Large intestine (tissue), 3 donors: ENCODE measurements around the gene AIG1. TPM values are rescaled to one million over a fixed set of nuclear protein-coding genes. Genes with fewer than 3 reads are reported as not detected.

Experiments used
- DNase-seq, 2 donors: peaks; one replicate each; pipeline versions ENCODE4 v3.0.0 to v3.0.0-alpha.2; 2013
- H3K27ac ChIP-seq: one replicate; pipeline ENCODE4 v1.5.1; 2013; ENCODE audit warnings: low read length
- H3K27me3 ChIP-seq: 2 replicates; pipeline ENCODE4 v1.6.1; 2013; ENCODE audit warnings: low read length; ENCODE audit not compliant: control insufficient read depth, insufficient read depth
- H3K36me3 ChIP-seq: 2 replicates; pipeline ENCODE4 v1.6.1; 2013; ENCODE audit warnings: low read length; ENCODE audit not compliant: control insufficient read depth, insufficient read depth
- H3K4me1 ChIP-seq: one replicate; pipeline ENCODE4 v1.6.1; 2013; ENCODE audit warnings: low read length; ENCODE audit not compliant: control insufficient read depth, insufficient read depth
- H3K4me3 ChIP-seq: one replicate; pipeline ENCODE4 v1.5.1; 2013; ENCODE audit warnings: low read length
- H3K9me3 ChIP-seq: one replicate; pipeline ENCODE4 v1.6.1; 2013; ENCODE audit warnings: mild to moderate bottlenecking, low read depth, low read length, moderate library complexity; ENCODE audit not compliant: control insufficient read depth
- WGBS: methylation state at CpG from one replicate; pipeline ENCODE4 v1.1.5; 2013; ENCODE audit warnings: low lambda C conversion rate; ENCODE audit not compliant: insufficient coverage; 5-methylcytosine and 5-hydroxymethylcytosine counted together
- polyA plus RNA-seq: library from polyadenylated mRNA; unstranded; fragments of 120-200 nt; gene quantifications from one replicate; pipeline ENCODE4 v1.2.1, GENCODE V29; 2013

AIG1 gene
- polyA plus RNA-seq, 1 donor, result 180 TPM

DNA sequence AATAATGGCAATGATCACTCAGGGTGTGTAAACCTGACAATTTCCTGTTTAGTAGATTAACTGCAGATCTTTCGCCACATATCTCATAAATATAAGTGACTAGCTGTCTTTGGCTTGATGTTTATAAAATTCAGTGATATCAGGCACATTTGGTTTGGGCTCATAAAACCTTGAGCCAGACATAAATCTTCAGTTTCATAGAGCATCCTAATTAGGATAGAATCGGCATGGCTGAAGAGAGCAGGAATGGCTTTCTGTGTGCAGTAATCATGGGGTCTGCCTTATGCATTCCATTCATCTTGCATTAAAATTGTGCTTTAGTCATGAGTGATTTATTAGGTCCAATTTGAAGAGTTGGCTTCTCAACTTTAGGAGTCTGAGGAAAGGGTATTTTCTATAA is 27.2 kb downstream of the AIG1 start:
- no peaks in the 10 kb centered on the region for H3K36me3 ChIP-seq
- H3K9me3 ChIP-seq, result no peaks in the 10 kb centered on the region
- no CpG with 5 or more reads among the region's 2 CpGs for WGBS
- H3K27me3 ChIP-seq, result no peaks in the 10 kb centered on the region
- no peak overlapping the region for H3K4me3 ChIP-seq
- no peaks in the 10 kb centered on the region for H3K4me1 ChIP-seq
- no peak overlapping the region for H3K27ac ChIP-seq
- no peak for DNase-seq

DNA sequence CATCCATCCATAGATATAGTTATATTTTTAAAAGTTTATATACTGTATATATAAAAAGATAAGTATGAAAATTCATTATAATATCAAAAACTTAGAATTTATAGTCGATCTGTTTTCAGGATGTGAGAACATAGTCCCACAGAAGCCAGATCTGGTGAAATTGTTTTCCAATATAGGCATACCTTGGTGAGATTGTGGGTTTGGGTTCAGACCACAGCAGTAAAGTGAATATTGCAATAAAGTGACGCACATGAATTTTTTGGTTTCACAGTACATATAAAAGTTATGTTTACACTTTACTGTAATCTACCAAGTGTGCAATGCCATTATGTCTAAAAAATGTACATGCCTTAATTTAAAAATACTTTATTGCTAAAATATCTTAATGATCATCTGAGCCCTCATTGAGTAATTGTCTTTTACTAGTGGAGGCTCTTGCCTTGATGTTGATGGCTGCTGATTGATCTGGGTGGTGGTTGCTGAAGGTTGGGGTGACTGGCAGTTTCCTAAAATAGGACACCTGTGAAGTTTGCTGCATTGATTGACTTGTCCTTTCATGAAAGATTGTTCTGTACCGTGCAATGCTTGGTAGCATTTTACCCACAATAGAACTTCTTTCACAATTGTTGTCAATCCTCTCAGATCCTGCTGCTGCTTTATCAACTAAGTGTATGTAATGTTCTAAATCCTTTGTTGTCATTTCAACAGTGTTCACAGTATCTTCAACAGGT is 29.8 kb downstream of the AIG1 start:
- no CpG with 5 or more reads among the region's 3 CpGs for WGBS
- no peaks in the 10 kb centered on the region for H3K9me3 ChIP-seq

DNA sequence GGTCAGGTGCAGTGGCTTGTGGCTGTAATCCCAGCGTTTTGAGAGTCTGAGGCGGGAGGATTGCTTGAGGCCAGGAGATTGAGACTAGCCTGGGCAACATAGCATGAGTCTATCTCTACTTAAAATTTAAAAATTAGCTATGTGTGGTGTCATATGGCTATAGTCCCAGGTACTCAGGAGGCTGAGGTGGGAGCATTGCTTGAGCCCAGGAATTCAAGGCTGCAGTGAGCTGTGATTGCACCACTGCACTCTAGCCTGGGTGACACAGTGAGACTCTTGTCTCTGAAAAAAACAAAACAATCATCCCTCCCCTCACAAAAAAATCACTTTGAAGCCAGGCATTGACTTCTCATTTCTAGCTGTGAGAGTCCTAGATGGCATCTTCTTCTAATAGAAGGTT is 32.1 kb downstream of the AIG1 start:
- H3K9me3 ChIP-seq, result no peaks in the 10 kb centered on the region
- peaks cover 3% of the 10 kb centered on the region for H3K4me1 ChIP-seq
- no peaks in the 10 kb centered on the region for H3K27me3 ChIP-seq
- no CpG with 5 or more reads among the region's 2 CpGs for WGBS
- no peak overlapping the region for H3K27ac ChIP-seq
- DNase-seq, result no peak
- H3K36me3 ChIP-seq, result no peaks in the 10 kb centered on the region
- no peak overlapping the region for H3K4me3 ChIP-seq

More for the DNA sequence above, 29.8 kb downstream of the AIG1 start:
- H3K4me3 ChIP-seq, result no peak overlapping the region
- H3K27ac ChIP-seq, result no peak overlapping the region
- H3K36me3 ChIP-seq, result no peaks in the 10 kb centered on the region
- no peaks in the 10 kb centered on the region for H3K4me1 ChIP-seq
- H3K27me3 ChIP-seq, result no peaks in the 10 kb centered on the region
- no peak for DNase-seq

DNA sequence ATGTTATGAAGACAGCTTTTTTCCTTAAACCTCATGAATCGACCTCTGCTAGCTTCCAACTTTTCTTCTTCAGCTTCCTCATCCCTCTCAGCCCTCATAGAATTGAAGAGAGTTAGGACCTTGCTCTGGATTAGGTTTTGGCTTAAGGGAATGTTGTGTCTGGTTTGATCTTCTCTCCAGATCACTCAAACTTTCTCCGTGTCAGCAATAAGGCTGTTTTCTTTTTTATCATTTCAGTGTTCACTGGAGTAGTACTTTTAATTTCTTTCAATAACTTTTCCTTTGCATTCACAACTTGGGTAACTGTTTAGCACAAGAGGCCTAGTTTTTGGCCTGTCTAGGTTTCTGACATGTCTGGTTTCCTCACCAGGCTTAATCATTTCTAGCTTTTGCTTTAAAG is 32.6 kb downstream of the AIG1 start:
- H3K27me3 ChIP-seq, result no peaks in the 10 kb centered on the region
- no peaks in the 10 kb centered on the region for H3K9me3 ChIP-seq
- 83% methylated on average over 1 of the region's 2 CpGs for WGBS
- peaks cover 3% of the 10 kb centered on the region for H3K4me1 ChIP-seq
- no peaks in the 10 kb centered on the region for H3K36me3 ChIP-seq
- no peak overlapping the region for H3K4me3 ChIP-seq
- no peak for DNase-seq
- no peak overlapping the region for H3K27ac ChIP-seq

DNA sequence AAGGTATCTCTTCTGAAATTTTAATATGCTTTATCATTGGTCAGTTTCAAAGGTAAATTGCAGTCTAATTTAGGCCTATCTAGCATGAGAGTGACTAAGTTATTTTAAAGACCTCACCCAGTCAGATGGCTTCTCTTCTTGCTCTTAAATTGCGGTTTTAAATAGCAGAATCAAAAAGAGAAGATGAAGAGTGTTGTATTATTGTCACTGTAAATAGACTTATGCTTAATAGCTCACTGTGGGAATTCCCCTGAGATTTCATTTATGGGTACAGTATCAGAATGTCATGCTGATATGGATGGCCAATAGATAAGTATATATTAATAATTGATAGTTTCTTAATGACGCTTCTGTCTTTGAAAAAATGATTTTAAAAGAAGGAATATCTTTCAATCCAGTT is 35.7 kb downstream of the AIG1 start:
- H3K27ac ChIP-seq, result no peak overlapping the region
- H3K9me3 ChIP-seq, result no peaks in the 10 kb centered on the region
- H3K4me1 ChIP-seq, result peaks cover 3% of the 10 kb centered on the region
- WGBS, result 34% methylated on average over 2 of the region's 2 CpGs
- no peak overlapping the region for H3K4me3 ChIP-seq
- DNase-seq, result no peak
- H3K27me3 ChIP-seq, result no peaks in the 10 kb centered on the region
- H3K36me3 ChIP-seq, result no peaks in the 10 kb centered on the region

DNA sequence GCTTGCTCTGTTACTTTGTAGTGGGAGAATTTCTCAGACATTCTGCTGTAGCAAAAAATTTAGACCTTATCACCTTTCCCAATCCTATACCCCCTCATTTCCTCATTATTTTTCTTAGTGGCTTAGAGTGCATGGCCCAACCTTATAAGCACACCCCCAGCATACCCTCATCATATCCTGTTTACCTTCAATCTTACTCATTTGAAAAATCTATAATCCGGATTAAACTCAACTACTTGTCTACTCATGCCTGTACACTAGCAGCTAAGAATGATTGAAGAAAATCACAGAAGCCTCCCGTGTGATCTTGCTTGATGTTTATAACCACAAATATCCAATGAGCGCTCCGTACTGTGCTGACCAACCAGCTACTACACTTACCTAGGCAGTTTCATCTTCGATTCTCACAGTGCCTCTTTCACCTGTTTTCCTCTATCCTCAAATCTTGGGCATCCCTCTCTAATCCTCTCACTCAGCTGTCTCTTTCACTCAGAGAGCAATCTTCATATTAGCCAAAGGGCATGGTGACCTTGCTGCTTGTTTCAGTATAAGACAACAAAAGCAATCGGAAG is 36.6 kb downstream of the AIG1 start:
- Histone ChIP-seq H3K9me3 (no peaks in the 10 kb centered on the region), H3K27me3 (no peaks in the 10 kb centered on the region), H3K4me1 (peaks cover 3% of the 10 kb centered on the region), H3K36me3 (no peaks in the 10 kb centered on the region), H3K4me3 (no peak overlapping the region), H3K27ac (peak overlapping the region; percentile 31)
- no peak for DNase-seq
- 100% methylated on average over 1 of the region's 6 CpGs for WGBS

DNA sequence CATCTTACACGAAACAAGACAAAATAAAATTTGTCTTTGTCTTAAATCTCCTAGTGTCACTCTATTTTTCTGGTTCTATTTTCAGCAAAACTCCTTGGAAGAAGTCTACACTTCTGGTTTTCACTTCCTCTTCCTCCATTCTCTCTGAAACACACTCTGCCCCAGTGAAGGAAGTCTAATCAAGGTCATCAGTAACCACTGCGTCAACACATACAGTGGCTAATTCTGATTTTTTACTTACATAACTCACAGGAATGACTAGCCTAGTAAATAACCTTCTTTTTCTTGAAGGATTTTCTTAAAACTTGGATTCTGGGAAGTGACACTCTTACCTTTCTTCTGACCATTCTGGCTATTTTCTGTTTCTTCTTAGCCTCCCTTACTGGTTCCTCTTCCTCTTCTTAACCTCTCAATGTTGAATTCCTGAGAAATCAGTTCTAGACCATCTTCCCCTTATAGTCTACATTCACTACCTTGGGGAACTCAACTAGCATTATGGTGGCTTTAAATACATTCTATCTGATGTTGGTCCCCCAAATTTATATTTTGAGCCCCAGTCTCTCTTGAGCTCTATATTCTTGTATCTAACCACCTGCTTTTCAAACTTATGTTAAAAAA is 37.5 kb downstream of the AIG1 start:
- H3K4me3 ChIP-seq, result no peak overlapping the region
- no peak for DNase-seq
- H3K9me3 ChIP-seq, result no peaks in the 10 kb centered on the region
- H3K27me3 ChIP-seq, result no peaks in the 10 kb centered on the region
- H3K4me1 ChIP-seq, result peaks cover 3% of the 10 kb centered on the region
- no peaks in the 10 kb centered on the region for H3K36me3 ChIP-seq
- peak overlapping the region; percentile 31 for H3K27ac ChIP-seq
- WGBS, result 100% methylated on average over 1 of the region's 2 CpGs

DNA sequence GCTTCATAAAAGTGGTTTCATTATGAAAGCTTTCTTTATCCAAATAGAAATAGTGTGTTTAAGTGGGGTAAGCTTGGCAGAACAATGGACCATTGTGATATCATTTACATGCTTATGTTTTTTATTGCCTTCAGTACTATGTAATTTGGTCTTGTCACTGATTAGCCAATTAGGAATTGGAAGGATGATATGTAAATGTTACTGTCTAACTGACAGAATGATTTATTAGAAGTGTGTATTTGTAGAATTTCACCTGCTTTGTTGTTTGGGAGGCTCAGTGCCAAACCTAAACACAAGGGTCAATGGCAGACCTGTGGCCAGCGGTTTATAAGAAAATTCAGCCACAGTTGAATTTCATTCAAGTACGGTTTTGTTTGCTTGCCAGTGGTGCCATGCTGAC is 39.0 kb downstream of the AIG1 start:
- WGBS, result no CpG with 5 or more reads among the region's 2 CpGs
- Histone ChIP-seq H3K4me3 (no peak overlapping the region), H3K27ac (no peak overlapping the region), H3K9me3 (no peaks in the 10 kb centered on the region), H3K4me1 (peaks cover 3% of the 10 kb centered on the region), H3K27me3 (no peaks in the 10 kb centered on the region), H3K36me3 (no peaks in the 10 kb centered on the region)
- DNase-seq, result no peak

DNA sequence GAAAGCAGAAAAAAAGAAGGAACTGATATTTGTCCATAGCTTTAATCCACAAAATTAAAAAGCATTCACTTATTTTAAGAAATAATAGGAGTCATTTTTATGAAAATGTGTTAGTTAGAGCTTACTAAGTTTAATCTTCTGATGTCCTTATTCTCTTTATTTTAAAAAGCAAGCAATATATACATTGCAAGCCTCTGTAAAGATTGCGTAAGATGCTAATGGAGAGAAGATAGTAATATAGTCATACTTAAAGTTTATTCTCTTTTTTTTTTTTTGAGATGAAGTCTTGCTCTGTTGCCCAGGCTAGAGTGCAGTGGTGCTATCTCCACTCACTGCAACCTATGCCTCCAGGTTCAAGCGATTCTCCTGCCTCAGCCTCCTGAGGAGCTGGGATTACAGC is 39.7 kb downstream of the AIG1 start:
- H3K27ac ChIP-seq, result no peak overlapping the region
- 100% methylated on average over 1 of the region's 2 CpGs for WGBS
- no peak for DNase-seq
- peaks cover 3% of the 10 kb centered on the region for H3K4me1 ChIP-seq
- H3K9me3 ChIP-seq, result no peaks in the 10 kb centered on the region
- H3K4me3 ChIP-seq, result no peak overlapping the region
- no peaks in the 10 kb centered on the region for H3K27me3 ChIP-seq
- no peaks in the 10 kb centered on the region for H3K36me3 ChIP-seq

DNA sequence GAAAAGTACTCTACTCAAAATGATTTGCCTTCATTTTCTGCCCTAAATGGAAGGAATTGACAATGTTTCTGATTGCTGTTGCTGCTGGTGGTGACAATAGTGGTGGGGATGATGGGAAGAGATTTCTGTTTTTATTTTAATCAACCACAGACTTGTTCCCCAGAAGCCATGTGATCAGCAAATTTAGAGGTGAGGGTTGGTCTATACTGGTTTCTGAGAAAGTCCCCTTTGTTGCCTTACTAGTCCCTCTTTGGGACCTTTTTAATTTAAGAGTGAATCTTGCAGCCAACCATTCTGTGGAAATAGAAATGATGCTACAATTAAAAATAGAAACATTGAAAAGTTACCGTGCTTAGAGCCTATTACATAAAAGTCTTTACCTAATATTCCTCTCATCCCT is 43.2 kb downstream of the AIG1 start:
- no peaks in the 10 kb centered on the region for H3K9me3 ChIP-seq
- H3K36me3 ChIP-seq, result peaks cover 3% of the 10 kb centered on the region
- H3K4me1 ChIP-seq, result peaks cover 3% of the 10 kb centered on the region
- H3K27me3 ChIP-seq, result no peaks in the 10 kb centered on the region
- no peak overlapping the region for H3K4me3 ChIP-seq
- no peak overlapping the region for H3K27ac ChIP-seq
- no CpG with 5 or more reads among the region's 1 CpG for WGBS
- DNase-seq, result no peak
